ENCODE data around the gene GPR87.

Gene GPR87

GRCh38 chr3:151256749-151257148, 59.9 kb downstream of the GPR87 start:
- intact Hi-C loops (cut with DNase I): no loop called here
- no peak for DNase-seq

DNA sequence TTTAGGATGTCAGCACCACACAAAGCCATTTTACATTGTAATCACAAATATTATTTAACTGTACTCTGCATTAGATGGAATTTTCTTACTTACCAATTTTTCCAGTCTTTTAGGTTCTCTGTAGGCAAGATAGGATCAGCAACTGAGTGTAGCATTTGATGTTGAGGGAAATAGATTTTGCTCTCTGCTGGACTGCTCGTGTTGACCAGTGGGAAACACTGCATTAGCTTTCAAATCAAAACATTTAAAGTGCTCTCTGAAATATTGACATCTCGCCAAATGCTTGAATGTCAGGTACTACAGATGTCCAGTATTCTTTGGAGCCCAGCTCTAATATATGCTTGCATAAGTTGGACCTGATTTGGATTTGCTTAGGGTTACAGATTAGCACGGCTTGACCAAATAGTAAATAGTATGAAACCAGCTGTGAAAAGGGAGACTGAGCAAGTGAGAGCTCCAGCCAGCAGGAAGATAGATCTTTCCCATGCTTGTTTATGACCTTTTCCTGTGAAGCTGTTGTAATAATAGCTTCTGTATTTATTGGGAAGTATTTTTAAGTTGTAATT, 67.8 kb downstream of the GPR87 start:
- no peak for DNase-seq
- intact Hi-C loops (cut with DNase I): no loop called here
